Testis (tissue), 5 donors: Measurements from ENCODE around the gene INO80E. TPM values are rescaled to one million over a fixed set of nuclear protein-coding genes. Genes with fewer than 3 reads are reported as not detected.

Source experiments
- DNase-seq: peaks from one replicate; pipeline ENCODE4 v3.0.0-alpha.2; 2019
- H3K27ac ChIP-seq, 2 donors: fragments of 200-600 bp; sonication (generic); one replicate each; pipeline ENCODE4 v1.5.1; 2019
- H3K27me3 ChIP-seq: fragments of 200-600 bp; sonication (generic); one replicate; pipeline ENCODE4 v1.5.1; 2019
- H3K36me3 ChIP-seq: fragments of 200-600 bp; sonication (generic); one replicate; pipeline ENCODE4 v1.5.1; 2017; ENCODE audit warnings: low read depth; ENCODE audit errors: missing control alignments
- H3K4me1 ChIP-seq: fragments of 200-600 bp; sonication (generic); one replicate; pipeline ENCODE4 v1.5.1; 2019
- H3K4me3 ChIP-seq, 2 donors: fragments of 200-600 bp; sonication (generic); one replicate each; pipeline ENCODE4 v1.5.1; 2017 to 2019
- H3K9me3 ChIP-seq: fragments of 200-600 bp; sonication (generic); one replicate; pipeline ENCODE4 v1.5.1; 2017
- CTCF ChIP-seq, 3 experiments: fragments of 450-650 bp in 2 of 3; fragments of 200-600 bp in 1 of 3; sonication (generic) in 1 of 3; IDR thresholded peaks; one replicate each; pipeline ENCODE4 v1.5.1; 2016 to 2019; ENCODE audit warnings: antibody characterized with exemption in 3 of 3, mild to moderate bottlenecking in 2 of 3, moderate library complexity in 1 of 3
- POLR2A ChIP-seq: fragments of 450-650 bp; IDR thresholded peaks from one replicate; pipeline ENCODE4 v1.6.1; 2017; ENCODE audit warnings: antibody characterized with exemption, mild to moderate bottlenecking, moderate library complexity
- WGBS, 2 donors: methylation state at CpG; one replicate each; pipeline ENCODE4 v1.1.5; 2018; 5-methylcytosine and 5-hydroxymethylcytosine counted together
- intact Hi-C: fragments of 100-400 bp; cut with DNase I; formaldehyde crosslinking; loops from one replicate; pipeline ENCODE4 v1.15.1; 2023; ENCODE audit warnings: low total_unique reads
- long read RNA-seq, 2 donors: transcript quantifications; one replicate each; lab custom pipeline, GENCODE V29; 2026
- polyA plus RNA-seq: library from polyadenylated mRNA; stranded (reverse); fragments of 350-450 nt; fragmentation: Illumina TruSeq; extraction: RNeasy Lipid Tissue Mini Kit (QIAGEN cat#74804); gene quantifications from one replicate; pipeline ENCODE4 v1.2.3, GENCODE V29; 2014; ENCODE audit warnings: low read depth, low replicate concordance; ENCODE audit not compliant: insufficient read depth
- total RNA-seq, 2 donors: library from RNA; depleted of rRNA; stranded (reverse); fragments of >200 nt; gene quantifications; one replicate each; pipeline ENCODE4 v1.2.3, GENCODE V29; 2016

The INO80E gene
- 10 to 100 TPM; 64.0 to 72.3 TPM for total RNA-seq
- 98.1 TPM for polyA plus RNA-seq
- long read RNA-seq, donor 1, transcript INO80E-207 (7 exons, 2,103 nt) = major isoform, 7 of 13 reads
- long read RNA-seq, donor 1, partial matches to known transcripts = 0 of 13 reads
- long read RNA-seq, donor 1, other reads (novel, unspliced or antisense) = 0 of 13 reads
- long read RNA-seq, donor 2, transcript INO80E-207 (7 exons, 2,103 nt) = major isoform, 5 of 8 reads
- long read RNA-seq, donor 2, partial matches to known transcripts = 0 of 8 reads
- long read RNA-seq, donor 2, other reads (novel, unspliced or antisense) = 0 of 8 reads

- Histone ChIP-seq H3K27me3 (no peaks in the 10 kb centered on the region), H3K36me3 (no peaks in the 10 kb centered on the region), H3K4me1 (peaks cover 17% of the 10 kb centered on the region), H3K27ac (peak within 1 kb of the TSS; percentile 80 to 90), H3K9me3 (no peaks in the 10 kb centered on the region), H3K4me3 (peak within 1 kb of the TSS; percentile 60 to 74)
- TF ChIP-seq POLR2A (peak; percentile 5), CTCF (IDR thresholded peaks at IDR 0.05) (peak in 1 of 3 experiments; percentile 6)
- peak; percentile 98 for DNase-seq
- intact Hi-C loops = no loop called here
- WGBS, 2 donors = 0 to 1% methylated on average over 24 to 65 of the region's 65 CpGs
Observed at GRCh38 chr16:29995911-29996765, at the start of gene INO80E. TSS of gene INO80E (plus strand) at chr16:29996241. CDS start at chr16:29996311, 70 bp downstream.

GRCh38 chr16:29947897-29948296, 48.1 kb upstream of the INO80E start:
- DNase-seq = no peak
- H3K27ac ChIP-seq = no peak overlapping the region
- 88 to 90% methylated on average over 2 of the region's 2 CpGs for WGBS, 2 donors
- intact Hi-C loops = no loop called here
- H3K27me3 ChIP-seq = no peaks in the 10 kb centered on the region
- no peak overlapping the region for H3K4me3 ChIP-seq
- H3K4me1 ChIP-seq = peaks cover 13% of the 10 kb centered on the region
- no peaks in the 10 kb centered on the region for H3K9me3 ChIP-seq
- TF ChIP-seq CTCF (IDR thresholded peaks at IDR 0.05) (no peak), POLR2A (no peak)
- H3K36me3 ChIP-seq = no peaks in the 10 kb centered on the region

- DNase-seq = no peak
- Histone ChIP-seq H3K9me3 (no peaks in the 10 kb centered on the region), H3K4me1 (no peaks in the 10 kb centered on the region), H3K36me3 (no peaks in the 10 kb centered on the region), H3K4me3 (no peak overlapping the region), H3K27me3 (no peaks in the 10 kb centered on the region), H3K27ac (no peak overlapping the region)
- intact Hi-C loops = no loop called here
- no peak for TF ChIP-seq CTCF (IDR thresholded peaks at IDR 0.05)
- TF ChIP-seq POLR2A = no peak
- 90 to 93% methylated on average over 4 of the region's 4 CpGs for WGBS, 2 donors
Observed at GRCh38 chr16:29950806-29951461, 45.1 kb upstream of the INO80E start.

GRCh38 chr16:29951625-29952365, 44.2 kb upstream of the INO80E start:
- H3K4me1 ChIP-seq = no peaks in the 10 kb centered on the region
- H3K4me3 ChIP-seq = no peak overlapping the region
- no peaks in the 10 kb centered on the region for H3K9me3 ChIP-seq
- no peak for TF ChIP-seq CTCF (IDR thresholded peaks at IDR 0.05)
- intact Hi-C loops = no loop called here
- H3K36me3 ChIP-seq = no peaks in the 10 kb centered on the region
- H3K27ac ChIP-seq = no peak overlapping the region
- DNase-seq = no peak
- 88 to 96% methylated on average over 3 to 8 of the region's 8 CpGs for WGBS, 2 donors
- no peaks in the 10 kb centered on the region for H3K27me3 ChIP-seq
